GM18499 (cell line): ENCODE measurements around the gene PIGU.
"Not testable (repeated sequence)": the region's sequence is repeated elsewhere in the genome, so short reads cannot be mapped to it uniquely, and the experiment has no call there.

Source experiments
- ATAC-seq: cut with Tn5 transposase; IDR thresholded peaks from one replicate; pipeline ENCODE4 v1.9.1; 2021; ENCODE audit warnings: moderate number of reproducible peaks; ENCODE audit not compliant: insufficient read depth, unreplicated experiment

Gene PIGU

GRCh38 chr20:34518863-34519262 lies 158.0 kb downstream of the PIGU start:
- not testable (repeated sequence) for ATAC-seq

- no peak for ATAC-seq
Measured at GRCh38 chr20:34517114-34517505, 159.8 kb downstream of the PIGU start.

- ATAC-seq, result peak; percentile 55
Measured at GRCh38 chr20:34516247-34517113, 160.4 kb downstream of the PIGU start, which contains the start of gene DYNLRB1. Gene DYNLRB1, plus strand, starts transcription at chr20:34516422. Its CDS starts 37 bp downstream, at chr20:34516459.

- ATAC-seq, result peak; percentile 41
Measured at GRCh38 chr20:34515484-34516246, 161.2 kb downstream of the PIGU start.

GRCh38 chr20:34514897-34515483 lies 161.9 kb downstream of the PIGU start:
- no peak for ATAC-seq

GRCh38 chr20:34514034-34514433 lies 162.9 kb downstream of the PIGU start:
- not testable (repeated sequence) for ATAC-seq

GRCh38 chr20:34512955-34513419 lies 163.9 kb downstream of the PIGU start:
- ATAC-seq, result no peak

- no peak for ATAC-seq
Measured at GRCh38 chr20:34512266-34512954, 164.5 kb downstream of the PIGU start.

GRCh38 chr20:34511891-34512265 lies 165.0 kb downstream of the PIGU start:
- ATAC-seq, result no peak

GRCh38 chr20:34510575-34510974 lies 166.3 kb downstream of the PIGU start:
- no peak for ATAC-seq
